ENCODE results near the gene STX8.
A peak's percentile ranks its signal among the peaks of the same experiment; 100 is the strongest.

The STX8 gene

DNA sequence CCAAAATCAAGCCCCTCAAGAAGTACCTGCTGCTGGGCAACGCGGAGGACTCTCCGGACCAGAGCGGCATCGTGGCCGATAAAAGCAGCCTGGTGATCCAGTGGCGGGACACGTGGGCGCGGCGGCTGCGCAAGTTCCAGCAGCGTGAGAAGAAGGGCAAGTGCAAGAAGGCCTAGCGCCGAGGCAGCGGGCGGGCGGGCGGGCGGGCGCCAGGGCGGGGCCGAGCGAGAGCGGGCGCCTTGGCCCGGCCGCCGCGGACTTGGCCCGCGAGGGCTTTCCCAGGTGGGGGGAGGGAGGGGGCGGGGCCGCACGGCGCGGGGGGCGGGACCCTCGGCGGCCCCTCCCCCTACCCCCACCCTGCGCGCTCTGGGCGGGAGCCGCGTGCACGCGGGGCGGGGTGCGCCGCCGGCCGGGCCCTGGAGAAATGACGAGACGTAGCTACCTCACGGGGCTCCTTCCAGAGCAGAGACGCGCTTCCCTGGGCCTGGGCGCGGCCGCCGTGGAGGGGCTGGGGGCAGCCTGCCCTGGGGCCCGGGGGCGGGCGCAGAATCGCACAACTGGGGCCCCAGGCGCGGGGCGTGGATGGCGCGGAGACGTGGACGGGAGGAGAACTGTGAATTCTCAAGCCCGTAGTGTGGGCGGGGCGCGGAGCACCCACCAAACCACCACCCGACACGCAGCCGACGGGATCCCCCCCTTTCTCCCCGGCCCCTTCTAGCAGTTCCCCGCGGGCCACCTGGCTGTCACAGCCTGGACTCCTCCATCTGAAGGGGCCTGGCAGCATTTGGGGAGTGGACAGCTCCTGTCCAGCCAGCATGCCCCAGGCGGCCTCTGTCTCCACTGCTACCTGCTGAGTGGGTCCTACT is 335.6 kb downstream of the STX8 start:
- POLR2A ChIA-PET, result interaction anchor here (0.6 to 1.4 kb wide), 3 partner anchors 11 to 280 kb away, joined by 3 read pairs; no protein-coding TSS in a partner anchor
- CTCF ChIA-PET, result no interaction called here
- peak; percentile 93 for DNase-seq (ENCODE audit: extremely low spot score)
- TF ChIP-seq NFRKB (IDR thresholded peaks at IDR 0.05) (no peak), L3MBTL2 (conservative IDR thresholded peaks at IDR 0.05) (peak; percentile 81), ARNT (IDR thresholded peaks at IDR 0.05) (no peak)

DNA sequence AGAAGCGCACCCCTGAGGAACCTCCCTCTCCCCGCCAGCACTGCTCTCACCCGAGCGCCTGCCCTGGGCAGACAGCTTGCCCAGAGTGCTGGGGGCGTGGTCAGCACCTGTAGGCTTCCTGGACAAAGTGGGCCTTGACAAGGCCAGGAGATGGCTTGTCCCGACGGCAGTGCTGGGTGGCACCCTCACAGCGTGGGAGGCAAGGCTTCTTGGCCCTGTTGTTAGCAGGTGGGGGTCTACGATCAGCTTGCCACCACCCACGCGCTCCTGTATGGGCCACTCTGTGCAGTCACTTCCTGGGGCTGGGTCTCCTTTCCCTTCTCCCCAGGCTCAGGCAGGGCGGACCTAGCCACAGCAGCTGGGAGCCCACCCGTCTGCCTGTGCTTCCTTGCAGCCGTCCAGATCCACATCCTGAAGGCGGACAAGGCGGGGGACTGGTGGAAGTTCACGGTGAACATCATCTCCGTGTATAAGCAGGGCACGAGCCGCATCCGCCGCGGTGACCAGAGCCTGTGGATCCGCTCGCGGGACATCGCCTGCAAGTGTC is 336.3 kb downstream of the STX8 start:
- ChIA-PET POLR2A (interaction anchor here (0.6 to 0.7 kb wide), 2 partner anchors 11 to 241 kb away, joined by 3 read pairs; no protein-coding TSS in a partner anchor), CTCF (no interaction called here)
- no peak for DNase-seq (ENCODE audit: extremely low spot score)
- TF ChIP-seq HDGF (IDR thresholded peaks at IDR 0.05; ENCODE audit: borderline replicate concordance), result no peak
- TF ChIP-seq BHLHE40 (IDR thresholded peaks at IDR 0.05; ENCODE audit: borderline replicate concordance), result no peak
- TF ChIP-seq ZNF384 (IDR thresholded peaks at IDR 0.05), result no peak
- TF ChIP-seq ARNT (IDR thresholded peaks at IDR 0.05), result no peak
- TF ChIP-seq, protein P1, sequence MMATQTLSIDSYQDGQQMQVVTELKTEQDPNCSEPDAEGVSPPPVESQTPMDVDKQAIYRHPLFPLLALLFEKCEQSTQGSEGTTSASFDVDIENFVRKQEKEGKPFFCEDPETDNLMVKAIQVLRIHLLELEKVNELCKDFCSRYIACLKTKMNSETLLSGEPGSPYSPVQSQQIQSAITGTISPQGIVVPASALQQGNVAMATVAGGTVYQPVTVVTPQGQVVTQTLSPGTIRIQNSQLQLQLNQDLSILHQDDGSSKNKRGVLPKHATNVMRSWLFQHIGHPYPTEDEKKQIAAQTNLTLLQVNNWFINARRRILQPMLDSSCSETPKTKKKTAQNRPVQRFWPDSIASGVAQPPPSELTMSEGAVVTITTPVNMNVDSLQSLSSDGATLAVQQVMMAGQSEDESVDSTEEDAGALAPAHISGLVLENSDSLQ (IDR thresholded peaks at IDR 0.05), result no peak
- no peak for TF ChIP-seq NFRKB (IDR thresholded peaks at IDR 0.05)
- TF ChIP-seq ELF4 (IDR thresholded peaks at IDR 0.05), result no peak
- no peak for TF ChIP-seq SP1 (IDR thresholded peaks at IDR 0.05)
- TF ChIP-seq FOXK2 (IDR thresholded peaks at IDR 0.05), result no peak
- no peak for TF ChIP-seq TARDBP (IDR thresholded peaks at IDR 0.05)
- TF ChIP-seq L3MBTL2 (conservative IDR thresholded peaks at IDR 0.05), result no peak
- no peak for TF ChIP-seq CTBP1 (IDR thresholded peaks at IDR 0.05; ENCODE audit: borderline replicate concordance)
- TF ChIP-seq LEF1 (IDR thresholded peaks at IDR 0.05; ENCODE audit: borderline replicate concordance), result no peak
- no peak for TF ChIP-seq SUZ12 (IDR thresholded peaks at IDR 0.05)
- no peak for TF ChIP-seq FOXA1 (IDR thresholded peaks at IDR 0.05)
- TF ChIP-seq FOXM1 (IDR thresholded peaks at IDR 0.05; ENCODE audit: borderline replicate concordance), result no peak

DNA sequence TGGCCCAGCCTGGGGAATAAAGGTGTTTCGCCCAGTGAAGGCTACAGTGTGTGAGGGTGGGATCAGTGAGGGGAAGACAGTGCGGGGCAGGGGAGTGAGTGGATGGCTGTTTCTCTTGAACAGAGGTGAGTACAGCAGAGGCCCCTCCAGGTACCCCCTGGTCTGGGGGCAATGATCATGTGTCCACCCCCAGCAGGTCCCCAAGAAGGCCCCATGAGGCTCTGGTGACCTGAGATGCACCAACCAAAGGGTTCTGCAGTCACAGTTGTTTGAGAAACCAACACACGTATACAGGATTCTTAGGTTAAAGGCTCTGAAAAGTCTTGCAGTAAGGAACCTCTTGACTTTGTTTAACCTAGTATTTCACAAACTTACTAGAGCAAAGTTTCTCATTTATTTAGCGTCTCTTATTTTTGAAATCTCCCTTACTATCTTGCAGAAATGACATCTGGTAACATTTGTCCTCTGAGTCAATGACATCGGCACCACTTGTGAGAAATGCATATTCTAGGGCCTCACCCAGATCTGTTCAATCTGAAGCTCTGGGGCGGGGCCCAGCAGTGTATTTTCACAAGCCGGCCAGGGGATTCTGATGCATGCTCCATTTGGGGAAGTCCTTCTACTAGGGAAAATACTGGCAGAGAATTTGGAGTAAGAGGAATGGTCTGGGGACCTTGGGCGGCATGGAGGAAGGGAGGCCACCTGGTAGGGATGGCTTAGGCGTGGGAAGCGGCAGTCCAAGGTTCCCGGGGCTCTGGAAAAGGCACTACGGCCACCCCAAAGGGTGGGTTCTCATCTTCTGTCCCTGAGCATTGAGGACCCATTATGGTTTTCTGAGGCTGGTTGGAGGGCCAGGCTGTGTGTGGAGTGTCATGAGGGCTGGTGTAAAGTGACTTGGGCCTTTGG is 337.0 kb downstream of the STX8 start:
- ChIA-PET POLR2A (no interaction called here), CTCF (no interaction called here)
- no peak for TF ChIP-seq ZNF384 (IDR thresholded peaks at IDR 0.05)
- no peak for TF ChIP-seq HDGF (IDR thresholded peaks at IDR 0.05; ENCODE audit: borderline replicate concordance)
- TF ChIP-seq LEF1 (IDR thresholded peaks at IDR 0.05; ENCODE audit: borderline replicate concordance), result no peak
- no peak for TF ChIP-seq L3MBTL2 (conservative IDR thresholded peaks at IDR 0.05)
- no peak for TF ChIP-seq CTBP1 (IDR thresholded peaks at IDR 0.05; ENCODE audit: borderline replicate concordance)
- TF ChIP-seq ELF4 (IDR thresholded peaks at IDR 0.05), result no peak
- DNase-seq (ENCODE audit: extremely low spot score), result no peak

DNA sequence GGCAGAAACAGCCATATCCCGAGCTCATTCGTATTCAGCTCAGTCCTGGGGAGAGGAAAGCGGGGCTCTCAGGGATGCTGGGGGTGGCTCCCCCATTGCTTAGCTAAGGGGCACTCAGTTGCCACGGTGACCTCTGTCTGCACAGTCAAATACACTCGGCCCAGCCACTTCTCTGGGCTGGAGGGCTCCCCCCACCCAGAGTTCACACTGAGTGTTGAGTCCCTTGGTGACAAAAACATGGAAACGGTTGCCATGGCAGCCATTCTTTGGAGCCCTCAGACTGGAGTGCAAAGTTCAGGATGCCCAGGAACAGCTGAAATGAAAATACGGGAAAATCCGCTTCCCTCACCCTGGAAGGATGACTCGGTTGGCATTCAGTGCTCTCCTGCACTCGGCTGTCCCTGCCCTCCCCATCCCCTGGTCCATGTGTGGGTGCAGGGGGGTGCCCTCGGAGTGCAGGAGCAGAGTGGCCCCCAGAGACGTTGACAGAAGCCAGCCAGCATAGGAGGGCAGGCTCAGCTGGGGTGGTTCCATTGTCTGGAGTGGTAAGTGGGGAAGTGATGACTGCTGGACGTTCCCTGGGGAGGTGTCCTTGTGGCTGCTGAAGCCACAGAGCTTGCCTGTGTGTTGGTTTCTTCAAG is 337.8 kb downstream of the STX8 start:
- ChIA-PET POLR2A (no interaction called here), CTCF (no interaction called here)
- DNase-seq (ENCODE audit: extremely low spot score), result no peak
- TF ChIP-seq NFRKB (IDR thresholded peaks at IDR 0.05) (no peak), SUZ12 (IDR thresholded peaks at IDR 0.05) (no peak), HDGF (IDR thresholded peaks at IDR 0.05; ENCODE audit: borderline replicate concordance) (no peak), FOXK2 (IDR thresholded peaks at IDR 0.05) (no peak), CTBP1 (IDR thresholded peaks at IDR 0.05; ENCODE audit: borderline replicate concordance) (no peak), BHLHE40 (IDR thresholded peaks at IDR 0.05; ENCODE audit: borderline replicate concordance) (no peak), ZNF384 (IDR thresholded peaks at IDR 0.05) (no peak), L3MBTL2 (conservative IDR thresholded peaks at IDR 0.05) (no peak), ELF4 (IDR thresholded peaks at IDR 0.05) (no peak), SP1 (IDR thresholded peaks at IDR 0.05) (no peak), LEF1 (IDR thresholded peaks at IDR 0.05; ENCODE audit: borderline replicate concordance) (no peak), ARNT (IDR thresholded peaks at IDR 0.05) (no peak), TARDBP (IDR thresholded peaks at IDR 0.05) (no peak), FOXM1 (IDR thresholded peaks at IDR 0.05; ENCODE audit: borderline replicate concordance) (no peak), FOXA1 (IDR thresholded peaks at IDR 0.05) (no peak)
- TF ChIP-seq, protein P1 (IDR thresholded peaks at IDR 0.05), result no peak

DNA sequence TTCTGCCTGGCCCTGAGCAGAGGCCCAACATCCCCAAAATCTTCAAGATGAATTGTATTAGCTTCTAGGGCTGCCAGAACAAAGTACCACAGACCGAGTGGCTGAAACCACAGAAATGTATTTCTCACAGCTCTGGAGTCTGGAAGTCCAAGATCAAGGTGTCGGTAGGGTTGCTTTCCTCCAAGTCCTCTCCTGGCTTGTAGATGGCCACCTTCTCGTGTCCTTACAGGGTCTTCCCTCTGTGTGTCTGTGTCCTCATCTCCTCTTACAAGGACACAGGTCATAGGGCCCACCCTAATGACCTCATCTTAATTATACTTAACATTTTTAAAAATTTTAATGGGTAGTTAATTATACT is 338.6 kb downstream of the STX8 start:
- POLR2A ChIA-PET, result no interaction called here
- CTCF ChIA-PET, result no interaction called here
- TF ChIP-seq CTBP1 (IDR thresholded peaks at IDR 0.05; ENCODE audit: borderline replicate concordance) (no peak), BHLHE40 (IDR thresholded peaks at IDR 0.05; ENCODE audit: borderline replicate concordance) (no peak), ELF4 (IDR thresholded peaks at IDR 0.05) (no peak), FOXK2 (IDR thresholded peaks at IDR 0.05) (no peak), NFRKB (IDR thresholded peaks at IDR 0.05) (no peak), LEF1 (IDR thresholded peaks at IDR 0.05; ENCODE audit: borderline replicate concordance) (no peak), TARDBP (IDR thresholded peaks at IDR 0.05) (no peak), SUZ12 (IDR thresholded peaks at IDR 0.05) (no peak), L3MBTL2 (conservative IDR thresholded peaks at IDR 0.05) (no peak), ZNF384 (IDR thresholded peaks at IDR 0.05) (no peak), FOXM1 (IDR thresholded peaks at IDR 0.05; ENCODE audit: borderline replicate concordance) (no peak)
- DNase-seq (ENCODE audit: extremely low spot score), result no peak
